AG04450 (cell line): ENCODE data around the gene PLIN1. TPM values are rescaled to one million over a fixed set of nuclear protein-coding genes. Genes with fewer than 3 reads are reported as not detected.

ENCODE experiments used
- CTCF ChIA-PET: fragments of 300-600, 350-600 bp; formaldehyde crosslinking; extraction: SDS; loops from one replicate; lab custom pipeline; 2022; ENCODE audit warnings: antibody characterized with exemption, inconsistent platforms; lab: Charles Lee
- POLR2A ChIA-PET: fragments of 350-600 bp; formaldehyde crosslinking; extraction: SDS; loops from one replicate; lab custom pipeline; 2021; ENCODE audit warnings: antibody characterized with exemption, inconsistent platforms; lab: Yijun Ruan, JAX
- DNase-seq: peaks from one replicate; pipeline ENCODE4 v3.0.0-alpha.2; 2011; ENCODE audit warnings: low read depth, low spot score
- H3K27ac ChIP-seq: one replicate; pipeline ENCODE4 v1.5.1; 2012; ENCODE audit warnings: low read depth, low read length, control low read depth
- H3K27me3 ChIP-seq: one replicate; pipeline ENCODE4 v1.6.0; 2012; ENCODE audit warnings: low read length; ENCODE audit not compliant: control insufficient read depth, insufficient read depth
- H3K4me3 ChIP-seq: 2 replicates; pipeline ENCODE4 v1.5.1; 2011; ENCODE audit warnings: mild to moderate bottlenecking, low read depth, low read length, control low read depth
- H3K9me3 ChIP-seq: 2 replicates; pipeline ENCODE4 v1.5.1; 2012; ENCODE audit warnings: low read length; ENCODE audit not compliant: control insufficient read depth, insufficient read depth
- CTCF ChIP-seq: IDR thresholded peaks from 2 replicates; pipeline ENCODE4 v1.5.1; 2011; ENCODE audit warnings: low read depth, low read length, control low read depth, inconsistent platforms
- polyA plus RNA-seq: library from polyadenylated mRNA; depleted of rRNA; stranded (reverse); fragments of >200 nt; gene quantifications from 2 replicates; pipeline ENCODE4 v1.2.3, GENCODE V29; 2011

Gene PLIN1
- polyA plus RNA-seq, 1 experiment = 0.05 TPM

GRCh38 chr15:89669309-89669865, 9.8 kb downstream of the PLIN1 start:
- ChIA-PET POLR2A (no interaction called here), CTCF (no interaction called here)
- no peak for TF ChIP-seq CTCF
- Histone ChIP-seq H3K4me3 (no peak overlapping the region), H3K27ac (no peak overlapping the region), H3K9me3 (no peaks in the 10 kb centered on the region; the same call in 1 of the 2 replicates), H3K27me3 (peaks cover 3% of the 10 kb centered on the region)
- no peak for DNase-seq

- DNase-seq = no peak
- no peak for TF ChIP-seq CTCF
- no peak overlapping the region for H3K27ac ChIP-seq
- ChIA-PET POLR2A (no interaction called here), CTCF (interaction anchor here (0.7 kb wide), 1 partner anchor 220 kb away, joined by 3 read pairs; no protein-coding TSS in a partner anchor)
- H3K4me3 ChIP-seq = no peak overlapping the region
- H3K9me3 ChIP-seq = no peaks in the 10 kb centered on the region; the same call in 1 of the 2 replicates
- peaks cover 3% of the 10 kb centered on the region for H3K27me3 ChIP-seq
These were observed 11.0 kb downstream of the PLIN1 start for GRCh38 chr15:89668171-89668570.

GRCh38 chr15:89667706-89667960, 11.5 kb downstream of the PLIN1 start:
- H3K9me3 ChIP-seq = no peaks in the 10 kb centered on the region; the same call in 1 of the 2 replicates
- TF ChIP-seq CTCF = no peak
- H3K27ac ChIP-seq = no peak overlapping the region
- no peak overlapping the region for H3K4me3 ChIP-seq
- ChIA-PET POLR2A (no interaction called here), CTCF (no interaction called here)
- H3K27me3 ChIP-seq = peaks cover 3% of the 10 kb centered on the region
- no peak for DNase-seq

GRCh38 chr15:89666858-89667705, 12.1 kb downstream of the PLIN1 start:
- Histone ChIP-seq H3K27me3 (peaks cover 3% of the 10 kb centered on the region), H3K9me3 (no peaks in the 10 kb centered on the region; the same call in 1 of the 2 replicates), H3K4me3 (no peak overlapping the region), H3K27ac (no peak overlapping the region)
- no peak for TF ChIP-seq CTCF
- no peak for DNase-seq
- ChIA-PET CTCF (no interaction called here), POLR2A (no interaction called here)

- Histone ChIP-seq H3K4me3 (no peak overlapping the region), H3K27me3 (peaks cover under 1% of the 10 kb centered on the region), H3K9me3 (no peaks in the 10 kb centered on the region; the same call in 1 of the 2 replicates), H3K27ac (no peak overlapping the region)
- CTCF ChIA-PET = no interaction called here
- no peak for DNase-seq
- POLR2A ChIA-PET = no interaction called here
- no peak for TF ChIP-seq CTCF
These were observed 12.8 kb downstream of the PLIN1 start for GRCh38 chr15:89666184-89666857.
